ENCODE measurements around the gene UVRAG.
"Not testable (repeated sequence)": the region's sequence is repeated elsewhere in the genome, so short reads cannot be mapped to it uniquely, and the experiment has no call there.

Gene UVRAG

DNA sequence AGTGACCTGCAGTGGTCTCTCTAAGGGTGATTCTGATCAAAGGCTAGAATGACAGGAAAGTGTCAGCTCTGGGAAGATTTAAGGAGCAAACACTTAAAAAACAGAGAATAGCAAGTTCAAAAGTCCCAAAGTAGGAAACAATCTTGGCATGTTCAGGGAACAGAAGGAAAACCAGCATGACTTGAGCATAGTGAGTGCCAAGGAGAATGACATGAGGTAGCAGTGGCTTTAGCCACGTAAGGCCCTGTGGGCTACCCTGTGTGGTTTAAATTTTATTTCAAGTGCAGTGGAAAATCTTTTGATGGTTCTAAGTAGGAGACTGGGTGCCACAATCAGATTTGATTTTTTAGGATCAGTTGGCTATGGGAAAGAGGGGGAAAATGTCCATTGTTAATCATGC lies 241.9 kb downstream of the UVRAG start:
- no peak for DNase-seq
- no peak overlapping the region for H3K27ac ChIP-seq
- in situ Hi-C loops (cut with HindIII; ENCODE audit: low pct_ligation_motif_present, low sequenced_read_pairs), result no loop called here

DNA sequence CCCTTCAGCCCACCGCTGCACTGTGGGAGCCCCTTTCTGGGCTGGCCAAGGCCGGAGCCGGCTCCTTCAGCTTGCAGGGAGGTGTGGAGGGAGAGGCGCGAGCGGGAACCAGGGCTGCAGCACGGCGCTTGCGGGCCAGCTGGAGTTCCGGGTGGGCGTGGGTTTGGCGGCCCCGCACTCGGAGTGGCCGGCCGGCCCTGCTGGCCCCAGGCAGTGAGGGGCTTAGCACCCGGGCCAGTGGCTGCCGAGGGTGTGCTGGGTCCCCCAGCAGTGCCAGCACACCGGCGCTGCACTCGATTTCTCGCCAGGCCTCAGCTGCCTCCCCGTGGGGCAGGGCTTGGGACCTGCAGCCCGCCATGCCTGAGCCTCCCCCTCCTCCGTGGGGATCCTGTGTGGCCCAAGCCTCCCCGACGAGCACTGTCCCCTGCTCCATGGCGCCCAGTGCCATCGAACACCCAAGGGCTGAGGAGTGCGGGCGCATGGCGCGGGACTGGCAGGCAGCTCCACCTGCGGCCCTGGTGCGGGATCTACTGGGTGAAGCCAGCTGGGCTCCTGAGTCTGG lies 245.5 kb downstream of the UVRAG start:
- DNase-seq; H3K27ac ChIP-seq; in situ Hi-C loops (cut with HindIII; ENCODE audit: low pct_ligation_motif_present, low sequenced_read_pairs); H3K4me3 ChIP-seq (ENCODE audit: low read depth, low read length); H3K36me3 ChIP-seq (replicated peaks); H3K27me3 ChIP-seq (replicated peaks): not testable (repeated sequence)

More for the DNA sequence above, 241.9 kb downstream of the UVRAG start:
- Histone ChIP-seq H3K4me3 (ENCODE audit: low read depth, low read length) (no peak overlapping the region), H3K27me3 (replicated peaks) (no peaks in the 10 kb centered on the region), H3K36me3 (replicated peaks) (no peaks in the 10 kb centered on the region)
- TF ChIP-seq, protein P1, sequence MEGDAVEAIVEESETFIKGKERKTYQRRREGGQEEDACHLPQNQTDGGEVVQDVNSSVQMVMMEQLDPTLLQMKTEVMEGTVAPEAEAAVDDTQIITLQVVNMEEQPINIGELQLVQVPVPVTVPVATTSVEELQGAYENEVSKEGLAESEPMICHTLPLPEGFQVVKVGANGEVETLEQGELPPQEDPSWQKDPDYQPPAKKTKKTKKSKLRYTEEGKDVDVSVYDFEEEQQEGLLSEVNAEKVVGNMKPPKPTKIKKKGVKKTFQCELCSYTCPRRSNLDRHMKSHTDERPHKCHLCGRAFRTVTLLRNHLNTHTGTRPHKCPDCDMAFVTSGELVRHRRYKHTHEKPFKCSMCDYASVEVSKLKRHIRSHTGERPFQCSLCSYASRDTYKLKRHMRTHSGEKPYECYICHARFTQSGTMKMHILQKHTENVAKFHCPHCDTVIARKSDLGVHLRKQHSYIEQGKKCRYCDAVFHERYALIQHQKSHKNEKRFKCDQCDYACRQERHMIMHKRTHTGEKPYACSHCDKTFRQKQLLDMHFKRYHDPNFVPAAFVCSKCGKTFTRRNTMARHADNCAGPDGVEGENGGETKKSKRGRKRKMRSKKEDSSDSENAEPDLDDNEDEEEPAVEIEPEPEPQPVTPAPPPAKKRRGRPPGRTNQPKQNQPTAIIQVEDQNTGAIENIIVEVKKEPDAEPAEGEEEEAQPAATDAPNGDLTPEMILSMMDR (IDR thresholded peaks at IDR 0.05; ENCODE audit: low read depth, low read length, missing control alignments), result no peak

DNA sequence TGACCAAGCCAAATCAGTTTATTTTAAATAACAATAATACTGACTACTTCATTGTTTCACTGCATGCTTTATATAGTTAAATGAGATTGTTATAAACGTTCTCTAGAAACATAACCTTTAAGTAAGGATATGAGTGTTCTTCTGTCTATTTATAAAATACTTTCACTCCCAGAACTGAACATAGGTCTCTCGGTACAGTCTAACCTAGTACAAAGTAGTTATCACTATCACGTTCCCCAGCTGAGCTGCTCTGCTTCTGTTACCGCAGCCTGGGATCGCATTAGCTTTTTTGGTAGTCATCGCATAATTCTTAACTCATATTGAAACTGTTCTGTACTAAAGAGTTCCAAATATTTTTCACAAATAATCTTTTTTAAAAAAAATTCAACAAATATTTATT lies 247.7 kb downstream of the UVRAG start:
- TF ChIP-seq, protein P1 (IDR thresholded peaks at IDR 0.05; ENCODE audit: low read depth, low read length, missing control alignments), result no peak
- in situ Hi-C loops (cut with HindIII; ENCODE audit: low pct_ligation_motif_present, low sequenced_read_pairs), result no loop called here

DNA sequence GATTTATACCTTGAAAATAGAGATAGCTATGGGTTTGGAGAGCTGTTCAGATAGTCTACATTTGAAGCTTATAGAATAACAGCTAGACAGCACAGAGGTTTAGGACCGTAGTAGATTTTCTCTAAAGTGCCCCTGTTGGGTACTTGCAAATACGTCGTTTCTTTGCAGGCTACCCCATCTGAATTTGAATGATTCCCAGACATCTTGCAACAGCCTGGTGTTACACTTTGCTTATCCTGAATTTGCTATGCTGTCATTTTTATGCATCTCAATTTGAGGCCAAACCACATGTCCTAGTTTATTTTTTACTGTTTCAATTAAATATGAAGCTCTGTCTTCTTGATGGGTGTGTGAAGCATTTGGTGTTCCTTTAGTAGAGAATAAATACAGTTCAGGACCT lies 249.2 kb downstream of the UVRAG start:
- no peak overlapping the region for H3K4me3 ChIP-seq (ENCODE audit: low read depth, low read length)
- no peaks in the 10 kb centered on the region for H3K36me3 ChIP-seq (replicated peaks)
- in situ Hi-C loops (cut with HindIII; ENCODE audit: low pct_ligation_motif_present, low sequenced_read_pairs), result no loop called here
- no peak overlapping the region for H3K27ac ChIP-seq
- TF ChIP-seq, protein P1 (IDR thresholded peaks at IDR 0.05; ENCODE audit: low read depth, low read length, missing control alignments), result no peak
- DNase-seq, result no peak
- H3K27me3 ChIP-seq (replicated peaks), result no peaks in the 10 kb centered on the region

More for the DNA sequence above, 247.7 kb downstream of the UVRAG start:
- Histone ChIP-seq H3K27ac (no peak overlapping the region), H3K27me3 (replicated peaks) (no peaks in the 10 kb centered on the region), H3K36me3 (replicated peaks) (no peaks in the 10 kb centered on the region), H3K4me3 (ENCODE audit: low read depth, low read length) (no peak overlapping the region)
- DNase-seq, result no peak

DNA sequence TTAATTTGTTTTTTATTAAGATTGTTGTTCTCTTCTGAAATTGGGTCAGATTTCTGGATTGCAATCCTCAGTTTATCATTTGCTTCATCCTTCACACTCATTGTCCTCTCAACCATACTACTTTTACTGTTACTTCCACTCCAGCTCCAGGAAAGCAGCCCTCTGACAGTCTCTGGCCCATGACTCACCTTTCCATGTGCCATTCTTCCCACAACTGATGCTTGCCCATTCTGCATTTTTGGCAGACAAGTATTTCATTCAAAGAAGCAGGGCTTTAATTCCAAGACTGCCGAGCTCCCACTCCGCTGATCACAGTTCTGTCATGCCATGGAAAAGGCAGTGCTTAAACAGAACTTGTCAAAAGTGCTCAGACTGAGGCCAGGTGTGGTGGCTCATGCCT lies 252.1 kb downstream of the UVRAG start:
- Histone ChIP-seq H3K4me3 (ENCODE audit: low read depth, low read length) (no peak overlapping the region), H3K27me3 (replicated peaks) (no peaks in the 10 kb centered on the region), H3K27ac (no peak overlapping the region), H3K36me3 (replicated peaks) (no peaks in the 10 kb centered on the region)
- no peak for DNase-seq
- TF ChIP-seq, protein P1 (IDR thresholded peaks at IDR 0.05; ENCODE audit: low read depth, low read length, missing control alignments), result no peak
- in situ Hi-C loops (cut with HindIII; ENCODE audit: low pct_ligation_motif_present, low sequenced_read_pairs), result no loop called here

DNA sequence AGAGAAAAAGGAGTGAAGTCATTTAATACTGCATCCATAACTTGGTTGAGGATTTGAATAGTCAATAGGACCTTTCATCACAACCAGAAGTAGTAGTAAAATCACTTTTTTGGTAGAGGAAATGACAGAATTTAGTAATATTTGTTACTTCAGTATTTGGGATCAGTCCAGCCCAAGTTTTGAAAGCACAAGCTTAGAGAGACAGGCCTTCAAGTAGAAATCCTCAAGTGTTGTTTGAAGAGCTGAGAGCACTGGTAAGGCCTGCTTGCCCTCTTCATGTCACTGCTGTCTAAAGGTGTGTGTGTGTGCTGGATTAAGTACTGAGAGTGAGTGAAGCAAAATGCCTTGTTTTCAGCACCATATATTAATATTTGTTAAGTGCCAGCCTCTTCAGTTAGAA lies 254.0 kb downstream of the UVRAG start:
- Histone ChIP-seq H3K27me3 (replicated peaks) (no peaks in the 10 kb centered on the region), H3K4me3 (ENCODE audit: low read depth, low read length) (no peak overlapping the region), H3K36me3 (replicated peaks) (no peaks in the 10 kb centered on the region), H3K27ac (no peak overlapping the region)
- in situ Hi-C loops (cut with HindIII; ENCODE audit: low pct_ligation_motif_present, low sequenced_read_pairs), result no loop called here
- DNase-seq, result no peak
- TF ChIP-seq, protein P1 (IDR thresholded peaks at IDR 0.05; ENCODE audit: low read depth, low read length, missing control alignments), result no peak

Data from brain microvascular endothelial cell (primary cell).